Measurements from ENCODE around the gene RINL.

DNA sequence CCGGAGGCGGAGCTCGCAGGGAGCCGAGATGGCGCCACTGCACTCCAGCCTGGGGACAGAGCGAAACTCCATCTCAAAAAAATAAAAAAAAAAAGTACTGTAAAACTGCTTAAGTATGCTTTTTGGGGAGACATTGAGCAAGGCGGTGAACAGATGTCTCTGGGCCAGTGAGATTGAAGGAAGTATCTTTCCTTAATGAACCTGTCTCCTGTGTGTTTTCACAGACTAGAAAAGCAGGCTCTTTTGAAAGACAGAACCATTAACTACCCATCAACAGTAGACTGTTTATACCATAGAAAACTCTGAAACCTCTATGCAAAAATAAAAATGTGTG is 45.0 kb downstream of the RINL start:
- no peak for TF ChIP-seq GATA2 (IDR thresholded peaks at IDR 0.05; ENCODE audit: low read depth, low read length)
- no peak for TF ChIP-seq GATA3 (IDR thresholded peaks at IDR 0.05; ENCODE audit: low read depth, low read length)

All from SH-SY5Y (cell line).